Bronchial epithelial cell (primary cell): ENCODE measurements around the gene LRFN5. TPM values are rescaled to one million over a fixed set of nuclear protein-coding genes. Genes with fewer than 3 reads are reported as not detected.

ENCODE experiments used
- DNase-seq: peaks from one replicate; pipeline ENCODE4 v3.0.0-alpha.2; 2010; ENCODE audit warnings: low read depth
- FAIRE-seq: peaks from 2 replicates; lab custom pipeline; 2011; peaks lifted over from hg19 to GRCh38; lab: Jason Lieb, UNC
- H3K27me3 ChIP-seq: 2 replicates; pipeline ENCODE4 v1.5.1; 2011; ENCODE audit warnings: low read length; ENCODE audit not compliant: control insufficient read depth, insufficient read depth
- H3K36me3 ChIP-seq: 2 replicates; pipeline ENCODE4 v1.5.1; 2011; ENCODE audit warnings: low read length; ENCODE audit not compliant: control insufficient read depth, insufficient read depth
- H3K4me3 ChIP-seq: 2 replicates; pipeline ENCODE4 v1.5.1; 2011; ENCODE audit warnings: mild to moderate bottlenecking, low read depth, low read length, control low read depth
- total RNA-seq: library from RNA; depleted of rRNA; stranded (reverse); fragments of >200 nt; gene quantifications from 2 replicates; pipeline ENCODE4 v1.2.1, GENCODE V29; 2014
- TF ChIP-seq, protein P1 (sequence below): IDR thresholded peaks from 2 replicates; pipeline ENCODE4 v1.5.1; 2011; ENCODE audit warnings: mild to moderate bottlenecking, moderate library complexity, low read length, control low read depth, inconsistent platforms; ENCODE audit not compliant: insufficient read depth, severe bottlenecking

The LRFN5 gene
- total RNA-seq, 1 donor from 2014 or later = under 0.01 TPM

GRCh38 chr14:41607966-41608663 is 1.4 kb downstream of the LRFN5 start:
- no peak overlapping the region for H3K4me3 ChIP-seq
- no peaks in the 10 kb centered on the region for H3K36me3 ChIP-seq
- DNase-seq (no peak), FAIRE-seq (no peak)
- peaks cover 47% of the 10 kb centered on the region for H3K27me3 ChIP-seq
- TF ChIP-seq, protein P1, sequence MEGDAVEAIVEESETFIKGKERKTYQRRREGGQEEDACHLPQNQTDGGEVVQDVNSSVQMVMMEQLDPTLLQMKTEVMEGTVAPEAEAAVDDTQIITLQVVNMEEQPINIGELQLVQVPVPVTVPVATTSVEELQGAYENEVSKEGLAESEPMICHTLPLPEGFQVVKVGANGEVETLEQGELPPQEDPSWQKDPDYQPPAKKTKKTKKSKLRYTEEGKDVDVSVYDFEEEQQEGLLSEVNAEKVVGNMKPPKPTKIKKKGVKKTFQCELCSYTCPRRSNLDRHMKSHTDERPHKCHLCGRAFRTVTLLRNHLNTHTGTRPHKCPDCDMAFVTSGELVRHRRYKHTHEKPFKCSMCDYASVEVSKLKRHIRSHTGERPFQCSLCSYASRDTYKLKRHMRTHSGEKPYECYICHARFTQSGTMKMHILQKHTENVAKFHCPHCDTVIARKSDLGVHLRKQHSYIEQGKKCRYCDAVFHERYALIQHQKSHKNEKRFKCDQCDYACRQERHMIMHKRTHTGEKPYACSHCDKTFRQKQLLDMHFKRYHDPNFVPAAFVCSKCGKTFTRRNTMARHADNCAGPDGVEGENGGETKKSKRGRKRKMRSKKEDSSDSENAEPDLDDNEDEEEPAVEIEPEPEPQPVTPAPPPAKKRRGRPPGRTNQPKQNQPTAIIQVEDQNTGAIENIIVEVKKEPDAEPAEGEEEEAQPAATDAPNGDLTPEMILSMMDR = no peak

DNA sequence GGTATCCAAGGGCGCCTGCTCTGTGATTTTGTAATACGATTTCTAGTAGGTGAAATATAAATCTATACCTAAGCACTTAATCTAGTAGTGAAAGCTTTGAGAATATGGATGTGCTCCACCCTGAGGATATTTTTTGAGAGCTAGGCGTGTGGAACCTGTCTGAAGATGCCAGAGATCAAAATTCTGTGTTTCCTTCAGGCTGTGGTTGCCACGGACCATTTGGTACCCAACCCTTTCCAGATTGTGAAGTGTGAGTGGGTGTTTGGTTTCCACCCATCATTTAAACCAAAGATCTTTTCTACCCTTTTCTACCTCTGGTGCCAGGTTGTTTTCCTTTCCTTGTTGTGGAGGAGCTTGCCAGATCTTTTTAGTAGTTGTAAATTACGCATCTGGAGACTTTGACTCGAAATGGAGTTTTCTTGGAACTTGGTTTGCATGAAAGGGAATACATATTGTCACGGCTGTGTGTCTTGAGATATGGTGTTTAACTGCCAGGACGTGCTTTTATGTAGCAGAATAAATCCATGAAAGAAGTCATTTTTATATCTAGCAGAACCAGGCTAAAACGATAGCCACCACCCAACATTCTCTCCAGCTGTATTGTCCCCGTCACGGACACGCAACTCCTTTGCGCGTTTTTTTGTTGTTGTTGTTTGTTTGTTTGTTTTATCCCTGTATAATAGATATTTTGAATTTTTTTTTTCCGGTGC is 2.2 kb downstream of the LRFN5 start:
- Histone ChIP-seq H3K4me3 (no peak overlapping the region), H3K27me3 (peaks cover 47% of the 10 kb centered on the region), H3K36me3 (no peaks in the 10 kb centered on the region)
- DNase-seq (no peak), FAIRE-seq (no peak)
- TF ChIP-seq, protein P1 = no peak

GRCh38 chr14:41609704-41610183 is 3.1 kb downstream of the LRFN5 start:
- Histone ChIP-seq H3K27me3 (peaks cover 42% of the 10 kb centered on the region), H3K36me3 (no peaks in the 10 kb centered on the region), H3K4me3 (no peak overlapping the region)
- TF ChIP-seq, protein P1 = no peak
- FAIRE-seq = no peak
- DNase-seq = no peak

DNA sequence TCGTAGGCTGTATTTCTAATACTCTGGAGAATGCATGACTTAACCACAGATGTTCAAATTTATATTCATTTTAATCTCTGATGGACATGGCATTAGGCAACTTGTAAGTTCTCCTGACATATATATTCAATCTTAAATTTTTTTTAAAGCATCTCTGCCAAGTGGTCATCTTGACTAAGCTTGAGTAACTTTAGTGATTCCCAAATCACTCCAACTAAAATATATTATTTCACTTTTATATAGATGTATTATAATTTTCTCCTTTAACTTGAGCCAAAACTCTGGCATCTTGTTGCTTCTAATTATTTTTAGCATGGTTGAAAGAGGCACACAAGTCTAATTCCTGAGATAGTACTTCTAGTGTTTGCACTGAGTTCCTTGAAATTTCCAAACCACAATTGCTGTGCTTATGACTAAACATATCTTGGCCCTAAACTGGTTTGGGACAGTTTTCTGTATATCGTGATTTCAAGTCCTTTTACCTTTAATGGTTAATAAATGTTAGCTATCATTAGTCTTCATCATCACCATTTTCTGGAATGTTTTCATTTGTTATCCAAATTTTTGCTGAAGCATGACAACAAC is 8.4 kb downstream of the LRFN5 start:
- peaks cover under 1% of the 10 kb centered on the region for H3K27me3 ChIP-seq
- DNase-seq (no peak), FAIRE-seq (no peak)
- TF ChIP-seq, protein P1 = no peak
- H3K4me3 ChIP-seq = no peak overlapping the region
- H3K36me3 ChIP-seq = no peaks in the 10 kb centered on the region

DNA sequence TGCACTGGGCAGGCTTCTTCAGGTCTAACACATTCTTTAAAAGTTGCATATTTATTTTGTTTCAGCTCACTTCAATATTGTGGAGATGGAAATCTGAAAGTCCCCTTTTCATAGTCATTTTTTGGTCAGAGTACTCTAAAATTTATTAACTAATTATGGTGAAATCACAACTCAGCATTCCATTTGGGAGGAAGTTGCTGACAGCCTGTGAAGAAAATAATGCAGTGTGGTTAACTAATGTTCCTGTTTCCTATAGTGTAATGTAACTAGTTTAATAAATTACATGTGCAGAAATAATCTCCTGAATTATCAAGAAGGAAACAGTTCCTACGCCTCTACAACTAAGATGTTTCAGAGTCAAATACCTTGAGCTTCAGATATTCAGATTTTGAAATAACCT is 17.1 kb downstream of the LRFN5 start:
- no peaks in the 10 kb centered on the region for H3K27me3 ChIP-seq
- no peaks in the 10 kb centered on the region for H3K36me3 ChIP-seq
- FAIRE-seq = no peak
- no peak for DNase-seq
- H3K4me3 ChIP-seq = no peak overlapping the region
- TF ChIP-seq, protein P1 = no peak
